GM12878 (cell line): ENCODE data around the gene GRK5. TPM values are rescaled to one million over a fixed set of nuclear protein-coding genes. Genes with fewer than 3 reads are reported as not detected.
A peak's percentile ranks its signal among the peaks of the same experiment; 100 is the strongest.

Source experiments
- CEBPB ChIP-seq, 2 experiments: fragments of 150-350 bp in 1 of 2; IDR thresholded peaks; 2 replicates each; pipeline ENCODE4 v1.6.1; 2012 to 2014; ENCODE audit warnings: low read depth in 2 of 2, low read length in 2 of 2, borderline replicate concordance in 1 of 2, inconsistent platforms in 1 of 2
- CHD1 ChIP-seq: IDR thresholded peaks from 2 replicates; pipeline ENCODE4 v1.6.1; 2012; ENCODE audit warnings: low read depth, low read length, improper control_type of control experiment
- ESRRA ChIP-seq: IDR thresholded peaks from 2 replicates; pipeline ENCODE4 v1.6.1; 2012; ENCODE audit warnings: mild to moderate bottlenecking, low read length, improper control_type of control experiment
- NFYA ChIP-seq: IDR thresholded peaks from 2 replicates; pipeline ENCODE4 v1.6.1; 2011; ENCODE audit warnings: low read depth, mild to moderate bottlenecking, low read length, improper control_type of control experiment, borderline replicate concordance
- NR2C2 ChIP-seq: IDR thresholded peaks from 2 replicates; pipeline ENCODE4 v1.6.1; 2011; ENCODE audit warnings: borderline replicate concordance, low read depth; ENCODE audit not compliant: control insufficient read depth, insufficient read length
- RUNX3 ChIP-seq: IDR thresholded peaks from 2 replicates; pipeline ENCODE4 v1.6.1; 2012; ENCODE audit warnings: low read length, inconsistent platforms
- SMC3 ChIP-seq: IDR thresholded peaks from 2 replicates; pipeline ENCODE4 v1.6.1; 2011; ENCODE audit warnings: low read length, improper control_type of control experiment, borderline replicate concordance
- YY1 ChIP-seq: IDR thresholded peaks from 2 replicates; pipeline ENCODE4 v1.6.1; 2011; ENCODE audit warnings: low read depth, mild to moderate bottlenecking, low read length
- ZNF207 ChIP-seq: fragments of 450-650 bp; IDR thresholded peaks from 2 replicates; pipeline ENCODE4 v1.6.1; 2014; ENCODE audit warnings: antibody characterized with exemption, mild to moderate bottlenecking, borderline replicate concordance
- ZNF274 ChIP-seq: IDR thresholded peaks from one replicate; pipeline ENCODE4 v1.8.0; 2011; ENCODE audit not compliant: insufficient read length, insufficient read depth
- ZSCAN29 ChIP-seq: fragments of 450-650 bp; IDR thresholded peaks from 2 replicates; pipeline ENCODE4 v1.6.1; 2017; ENCODE audit warnings: mild to moderate bottlenecking, moderate library complexity
- polyA plus RNA-seq, 11 experiments: library from polyadenylated mRNA; depleted of rRNA in 4 of 11; unstranded in 6 of 11; stranded (reverse) in 5 of 11; fragments of >200 nt; fragmentation: Nextera tagmentation in 4 of 11; fragmentation: Illumina TruSeq in 1 of 11; extraction: Ambion mirVana in 4 of 11; extraction: Trizol in 1 of 11; gene quantifications; 1 replicate in 1 of 11; 2 replicates in 10 of 11; pipeline versions ENCODE4 v1.2.1 to v1.2.3, GENCODE V29; 2011 to 2016; ENCODE audit warnings: inconsistent platforms in 2 of 11, missing spikeins in 2 of 11, low read depth in 1 of 11
- total RNA-seq, 4 experiments: library from RNA; depleted of rRNA in 3 of 4; stranded (reverse); fragments of >200 nt in 3 of 4; fragmentation: Illumina TruSeq in 1 of 4; extraction: Trizol in 1 of 4; gene quantifications; 2 replicates each; pipeline versions ENCODE4 v1.2.1 to v1.2.3, GENCODE V29; 2013 to 2021
- TF ChIP-seq, protein P1 (sequence below): fragments of 450-650 bp; formaldehyde crosslinking; IDR thresholded peaks from 2 replicates; pipeline ENCODE4 v1.5.0; 2022; ENCODE audit warnings: mild to moderate bottlenecking, missing genetic modification characterization
- TF ChIP-seq, protein P2 (sequence below): fragments of 450-650 bp; IDR thresholded peaks from 2 replicates; pipeline ENCODE4 v1.6.1; 2014; ENCODE audit warnings: mild to moderate bottlenecking
- TF ChIP-seq, protein P3 (sequence below): IDR thresholded peaks from 2 replicates; pipeline ENCODE4 v1.6.1; 2011; ENCODE audit warnings: borderline replicate concordance, low read depth, mild to moderate bottlenecking, moderate library complexity, low read length; ENCODE audit not compliant: insufficient read depth, poor library complexity, severe bottlenecking
- TF ChIP-seq, protein P4 (sequence below): IDR thresholded peaks from 2 replicates; pipeline ENCODE4 v1.6.1; 2011; ENCODE audit warnings: borderline replicate concordance, low read depth, mild to moderate bottlenecking, moderate library complexity, mixed read lengths, low read length; ENCODE audit not compliant: insufficient read depth; ENCODE audit errors: extremely low read length
- TF ChIP-seq, protein P5 (sequence below): IDR thresholded peaks from 2 replicates; pipeline ENCODE4 v1.6.1; 2012; ENCODE audit warnings: low read depth, low read length, improper control_type of control experiment
- TF ChIP-seq, protein P6 (sequence below): fragments of 450-650 bp; IDR thresholded peaks from 2 replicates; pipeline ENCODE4 v1.6.1; 2017; ENCODE audit warnings: mild to moderate bottlenecking, moderate library complexity

The GRK5 gene
- total and polyA plus RNA-seq, 10 of the 15 experiments (the other 5 are each of a cell fraction or from before 2014, with no cell fraction given) = 0.11 to 22.1 (median 10.0) TPM

DNA sequence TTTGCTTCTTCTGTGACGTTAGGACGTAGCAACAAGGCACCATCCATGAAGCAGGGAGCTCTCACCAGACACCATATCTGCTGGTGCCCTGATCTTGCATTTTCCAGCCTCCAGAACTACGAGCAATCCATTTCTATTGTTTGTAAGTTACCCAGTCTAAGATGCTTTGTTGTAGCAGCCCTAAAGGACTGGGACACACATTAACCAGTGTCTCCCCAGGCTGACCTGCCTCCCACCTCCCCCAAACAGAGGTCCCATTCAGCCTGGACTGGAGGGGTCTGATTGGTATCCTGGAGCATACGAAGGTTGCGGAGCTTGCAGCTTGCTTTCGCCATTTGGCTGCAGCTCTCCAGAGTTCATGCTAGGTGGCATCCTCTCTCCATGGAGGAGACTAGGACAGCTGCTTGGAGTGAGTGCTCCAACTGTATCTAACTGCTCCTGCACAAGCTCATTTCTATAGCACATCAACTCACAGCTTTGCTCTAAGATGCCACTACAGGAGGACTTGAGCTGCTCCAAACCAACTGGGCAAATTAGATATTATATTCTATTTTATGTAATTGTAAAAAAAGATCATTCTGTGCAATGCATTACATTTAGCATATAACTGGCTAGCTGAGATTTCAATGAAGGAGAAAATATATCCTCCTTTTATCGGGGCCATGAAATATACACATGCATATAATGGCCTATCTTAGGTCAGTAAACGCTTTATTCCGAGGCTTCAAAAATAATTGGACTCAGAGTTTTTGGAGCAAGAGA is 8.0 kb upstream of the GRK5 start (continued):
- TF ChIP-seq ZNF274 (no peak), NR2C2 (no peak), NFYA (no peak), RUNX3 (no peak), CEBPB (IDR thresholded peaks at IDR 0.05; ENCODE audit: borderline replicate concordance in 1 of 2, low read depth in 2 of 2, low read length in 2 of 2) (no peak), ESRRA (no peak), CHD1 (no peak), YY1 (no peak), SMC3 (peak; percentile 79), ZSCAN29 (no peak), ZNF207 (no peak)
- TF ChIP-seq, protein P1, sequence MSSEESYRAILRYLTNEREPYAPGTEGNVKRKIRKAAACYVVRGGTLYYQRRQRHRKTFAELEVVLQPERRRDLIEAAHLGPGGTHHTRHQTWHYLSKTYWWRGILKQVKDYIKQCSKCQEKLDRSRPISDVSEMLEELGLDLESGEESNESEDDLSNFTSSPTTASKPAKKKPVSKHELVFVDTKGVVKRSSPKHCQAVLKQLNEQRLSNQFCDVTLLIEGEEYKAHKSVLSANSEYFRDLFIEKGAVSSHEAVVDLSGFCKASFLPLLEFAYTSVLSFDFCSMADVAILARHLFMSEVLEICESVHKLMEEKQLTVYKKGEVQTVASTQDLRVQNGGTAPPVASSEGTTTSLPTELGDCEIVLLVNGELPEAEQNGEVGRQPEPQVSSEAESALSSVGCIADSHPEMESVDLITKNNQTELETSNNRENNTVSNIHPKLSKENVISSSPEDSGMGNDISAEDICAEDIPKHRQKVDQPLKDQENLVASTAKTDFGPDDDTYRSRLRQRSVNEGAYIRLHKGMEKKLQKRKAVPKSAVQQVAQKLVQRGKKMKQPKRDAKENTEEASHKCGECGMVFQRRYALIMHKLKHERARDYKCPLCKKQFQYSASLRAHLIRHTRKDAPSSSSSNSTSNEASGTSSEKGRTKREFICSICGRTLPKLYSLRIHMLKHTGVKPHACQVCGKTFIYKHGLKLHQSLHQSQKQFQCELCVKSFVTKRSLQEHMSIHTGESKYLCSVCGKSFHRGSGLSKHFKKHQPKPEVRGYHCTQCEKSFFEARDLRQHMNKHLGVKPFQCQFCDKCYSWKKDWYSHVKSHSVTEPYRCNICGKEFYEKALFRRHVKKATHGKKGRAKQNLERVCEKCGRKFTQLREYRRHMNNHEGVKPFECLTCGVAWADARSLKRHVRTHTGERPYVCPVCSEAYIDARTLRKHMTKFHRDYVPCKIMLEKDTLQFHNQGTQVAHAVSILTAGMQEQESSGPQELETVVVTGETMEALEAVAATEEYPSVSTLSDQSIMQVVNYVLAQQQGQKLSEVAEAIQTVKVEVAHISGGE (CRISPR knock-in tag) = no peak
- TF ChIP-seq, protein P2, sequence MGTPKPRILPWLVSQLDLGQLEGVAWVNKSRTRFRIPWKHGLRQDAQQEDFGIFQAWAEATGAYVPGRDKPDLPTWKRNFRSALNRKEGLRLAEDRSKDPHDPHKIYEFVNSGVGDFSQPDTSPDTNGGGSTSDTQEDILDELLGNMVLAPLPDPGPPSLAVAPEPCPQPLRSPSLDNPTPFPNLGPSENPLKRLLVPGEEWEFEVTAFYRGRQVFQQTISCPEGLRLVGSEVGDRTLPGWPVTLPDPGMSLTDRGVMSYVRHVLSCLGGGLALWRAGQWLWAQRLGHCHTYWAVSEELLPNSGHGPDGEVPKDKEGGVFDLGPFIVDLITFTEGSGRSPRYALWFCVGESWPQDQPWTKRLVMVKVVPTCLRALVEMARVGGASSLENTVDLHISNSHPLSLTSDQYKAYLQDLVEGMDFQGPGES = no peak
- TF ChIP-seq, protein P3, sequence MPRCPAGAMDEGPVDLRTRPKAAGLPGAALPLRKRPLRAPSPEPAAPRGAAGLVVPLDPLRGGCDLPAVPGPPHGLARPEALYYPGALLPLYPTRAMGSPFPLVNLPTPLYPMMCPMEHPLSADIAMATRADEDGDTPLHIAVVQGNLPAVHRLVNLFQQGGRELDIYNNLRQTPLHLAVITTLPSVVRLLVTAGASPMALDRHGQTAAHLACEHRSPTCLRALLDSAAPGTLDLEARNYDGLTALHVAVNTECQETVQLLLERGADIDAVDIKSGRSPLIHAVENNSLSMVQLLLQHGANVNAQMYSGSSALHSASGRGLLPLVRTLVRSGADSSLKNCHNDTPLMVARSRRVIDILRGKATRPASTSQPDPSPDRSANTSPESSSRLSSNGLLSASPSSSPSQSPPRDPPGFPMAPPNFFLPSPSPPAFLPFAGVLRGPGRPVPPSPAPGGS = no peak
- TF ChIP-seq, protein P4, sequence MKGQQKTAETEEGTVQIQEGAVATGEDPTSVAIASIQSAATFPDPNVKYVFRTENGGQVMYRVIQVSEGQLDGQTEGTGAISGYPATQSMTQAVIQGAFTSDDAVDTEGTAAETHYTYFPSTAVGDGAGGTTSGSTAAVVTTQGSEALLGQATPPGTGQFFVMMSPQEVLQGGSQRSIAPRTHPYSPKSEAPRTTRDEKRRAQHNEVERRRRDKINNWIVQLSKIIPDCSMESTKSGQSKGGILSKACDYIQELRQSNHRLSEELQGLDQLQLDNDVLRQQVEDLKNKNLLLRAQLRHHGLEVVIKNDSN = no peak
- TF ChIP-seq, protein P5, sequence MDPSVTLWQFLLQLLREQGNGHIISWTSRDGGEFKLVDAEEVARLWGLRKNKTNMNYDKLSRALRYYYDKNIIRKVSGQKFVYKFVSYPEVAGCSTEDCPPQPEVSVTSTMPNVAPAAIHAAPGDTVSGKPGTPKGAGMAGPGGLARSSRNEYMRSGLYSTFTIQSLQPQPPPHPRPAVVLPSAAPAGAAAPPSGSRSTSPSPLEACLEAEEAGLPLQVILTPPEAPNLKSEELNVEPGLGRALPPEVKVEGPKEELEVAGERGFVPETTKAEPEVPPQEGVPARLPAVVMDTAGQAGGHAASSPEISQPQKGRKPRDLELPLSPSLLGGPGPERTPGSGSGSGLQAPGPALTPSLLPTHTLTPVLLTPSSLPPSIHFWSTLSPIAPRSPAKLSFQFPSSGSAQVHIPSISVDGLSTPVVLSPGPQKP = no peak
- TF ChIP-seq, protein P6, sequence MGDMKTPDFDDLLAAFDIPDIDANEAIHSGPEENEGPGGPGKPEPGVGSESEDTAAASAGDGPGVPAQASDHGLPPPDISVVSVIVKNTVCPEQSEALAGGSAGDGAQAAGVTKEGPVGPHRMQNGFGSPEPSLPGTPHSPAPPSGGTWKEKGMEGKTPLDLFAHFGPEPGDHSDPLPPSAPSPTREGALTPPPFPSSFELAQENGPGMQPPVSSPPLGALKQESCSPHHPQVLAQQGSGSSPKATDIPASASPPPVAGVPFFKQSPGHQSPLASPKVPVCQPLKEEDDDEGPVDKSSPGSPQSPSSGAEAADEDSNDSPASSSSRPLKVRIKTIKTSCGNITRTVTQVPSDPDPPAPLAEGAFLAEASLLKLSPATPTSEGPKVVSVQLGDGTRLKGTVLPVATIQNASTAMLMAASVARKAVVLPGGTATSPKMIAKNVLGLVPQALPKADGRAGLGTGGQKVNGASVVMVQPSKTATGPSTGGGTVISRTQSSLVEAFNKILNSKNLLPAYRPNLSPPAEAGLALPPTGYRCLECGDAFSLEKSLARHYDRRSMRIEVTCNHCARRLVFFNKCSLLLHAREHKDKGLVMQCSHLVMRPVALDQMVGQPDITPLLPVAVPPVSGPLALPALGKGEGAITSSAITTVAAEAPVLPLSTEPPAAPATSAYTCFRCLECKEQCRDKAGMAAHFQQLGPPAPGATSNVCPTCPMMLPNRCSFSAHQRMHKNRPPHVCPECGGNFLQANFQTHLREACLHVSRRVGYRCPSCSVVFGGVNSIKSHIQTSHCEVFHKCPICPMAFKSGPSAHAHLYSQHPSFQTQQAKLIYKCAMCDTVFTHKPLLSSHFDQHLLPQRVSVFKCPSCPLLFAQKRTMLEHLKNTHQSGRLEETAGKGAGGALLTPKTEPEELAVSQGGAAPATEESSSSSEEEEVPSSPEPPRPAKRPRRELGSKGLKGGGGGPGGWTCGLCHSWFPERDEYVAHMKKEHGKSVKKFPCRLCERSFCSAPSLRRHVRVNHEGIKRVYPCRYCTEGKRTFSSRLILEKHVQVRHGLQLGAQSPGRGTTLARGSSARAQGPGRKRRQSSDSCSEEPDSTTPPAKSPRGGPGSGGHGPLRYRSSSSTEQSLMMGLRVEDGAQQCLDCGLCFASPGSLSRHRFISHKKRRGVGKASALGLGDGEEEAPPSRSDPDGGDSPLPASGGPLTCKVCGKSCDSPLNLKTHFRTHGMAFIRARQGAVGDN = no peak
